HEK293T (cell line): ENCODE results near the gene ADH6.

Source experiments
- ARNT ChIP-seq: fragments of 450-650 bp; IDR thresholded peaks from 2 replicates; pipeline ENCODE4 v1.6.1; 2017; ENCODE audit warnings: mild to moderate bottlenecking
- BHLHE40 ChIP-seq: fragments of 450-650 bp; IDR thresholded peaks from 2 replicates; pipeline ENCODE4 v1.6.1; 2016; ENCODE audit warnings: mild to moderate bottlenecking, moderate library complexity, borderline replicate concordance
- ELF4 ChIP-seq: fragments of 450-650 bp; IDR thresholded peaks from 2 replicates; pipeline ENCODE4 v1.6.1; 2017; ENCODE audit warnings: antibody characterized with exemption
- FOXA1 ChIP-seq: fragments of 450-650 bp; IDR thresholded peaks from 2 replicates; pipeline ENCODE4 v1.6.1; 2016; ENCODE audit warnings: mild to moderate bottlenecking
- FOXK2 ChIP-seq: fragments of 450-650 bp; IDR thresholded peaks from 2 replicates; pipeline ENCODE4 v1.6.1; 2016; ENCODE audit warnings: mild to moderate bottlenecking
- FOXM1 ChIP-seq: fragments of 450-650 bp; IDR thresholded peaks from 2 replicates; pipeline ENCODE4 v1.6.1; 2017; ENCODE audit warnings: mild to moderate bottlenecking, borderline replicate concordance
- HDGF ChIP-seq: fragments of 450-650 bp; IDR thresholded peaks from 2 replicates; pipeline ENCODE4 v1.6.1; 2017; ENCODE audit warnings: antibody characterized with exemption, borderline replicate concordance
- NFRKB ChIP-seq: fragments of 450-650 bp; IDR thresholded peaks from 2 replicates; pipeline ENCODE4 v1.6.1; 2016; ENCODE audit warnings: mild to moderate bottlenecking, moderate library complexity
- PKNOX1 ChIP-seq: fragments of 450-650 bp; IDR thresholded peaks from 2 replicates; pipeline ENCODE4 v1.6.1; 2016
- SP1 ChIP-seq: fragments of 450-650 bp; IDR thresholded peaks from 2 replicates; pipeline ENCODE4 v1.6.1; 2017
- SUZ12 ChIP-seq: fragments of 450-650 bp; IDR thresholded peaks from 2 replicates; pipeline ENCODE4 v1.6.1; 2016; ENCODE audit warnings: mild to moderate bottlenecking
- TARDBP ChIP-seq: fragments of 450-650 bp; IDR thresholded peaks from 2 replicates; pipeline ENCODE4 v1.6.1; 2016
- ZNF384 ChIP-seq: fragments of 450-650 bp; IDR thresholded peaks from 2 replicates; pipeline ENCODE4 v1.6.1; 2016

DNA sequence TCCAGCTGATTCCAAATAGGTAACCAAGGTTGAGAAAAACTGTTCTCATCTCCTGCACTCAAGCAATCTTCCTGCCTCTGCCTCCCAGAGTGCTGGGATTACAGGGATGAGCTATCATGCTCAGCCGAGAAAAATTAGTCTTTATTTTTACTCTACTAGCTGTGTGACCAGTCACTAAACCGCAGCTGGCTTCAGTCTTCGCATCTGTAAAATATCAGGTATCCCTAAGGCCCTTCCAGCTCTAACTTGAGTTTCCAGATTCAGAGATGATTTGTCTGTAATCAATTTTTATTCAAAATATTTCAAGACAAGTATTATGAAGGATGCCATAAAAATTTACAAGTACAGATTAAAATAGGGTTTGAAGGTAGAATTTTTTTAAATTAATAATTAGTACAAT is 3.5 kb downstream of the ADH6 start:
- TF ChIP-seq SP1 (no peak), FOXA1 (no peak), NFRKB (no peak), TARDBP (no peak), FOXM1 (no peak), PKNOX1 (no peak), FOXK2 (no peak), BHLHE40 (no peak), ELF4 (no peak), HDGF (no peak), ZNF384 (no peak), SUZ12 (no peak), ARNT (no peak)
